Stimulated activated CD8-positive, alpha-beta memory T cell treated with anti-CD3 and anti-CD28 coated beads, Interleukin-4, amount 100 ng/mL, for 4 hours (primary cell): Measurements from ENCODE around the gene LRRC72.
"Not testable (repeated sequence)": the region's sequence is repeated elsewhere in the genome, so short reads cannot be mapped to it uniquely, and the experiment has no call there.

ENCODE experiments used
- DNase-seq, 2 donors: peaks; one replicate each; pipeline ENCODE4 v3.0.0-alpha.2; 2020; ENCODE audit warnings: low read depth in 2 of 2, low spot score in 1 of 2

LRRC72 gene

GRCh38 chr7:16524332-16524731 is 2.3 kb upstream of the LRRC72 start:
- DNase-seq: no peak

GRCh38 chr7:16528520-16528919 is 1.9 kb downstream of the LRRC72 start:
- no peak for DNase-seq

GRCh38 chr7:16529697-16530096 is 3.1 kb downstream of the LRRC72 start:
- DNase-seq: no peak

- no peak for DNase-seq
These were observed 5.1 kb downstream of the LRRC72 start for GRCh38 chr7:16531707-16532106.

DNA sequence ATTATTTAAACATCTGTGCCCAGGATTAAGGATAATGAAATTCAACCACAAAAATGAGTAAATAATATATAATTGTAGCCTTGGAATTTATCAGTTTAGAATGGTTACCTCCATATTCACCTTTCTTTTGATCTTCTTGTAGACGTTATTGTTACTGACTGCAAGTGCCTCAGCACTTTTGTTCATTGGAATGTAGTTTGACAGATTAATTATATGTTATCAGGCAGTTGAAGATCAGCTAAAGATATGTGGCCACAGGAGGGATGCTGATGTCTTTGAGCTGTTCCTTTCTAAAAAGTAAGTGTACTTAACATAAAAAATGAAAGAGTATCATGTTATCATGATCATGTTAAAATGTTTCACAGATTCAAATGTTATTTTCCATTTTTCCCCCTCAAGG is 5.6 kb downstream of the LRRC72 start:
- DNase-seq: no peak

DNA sequence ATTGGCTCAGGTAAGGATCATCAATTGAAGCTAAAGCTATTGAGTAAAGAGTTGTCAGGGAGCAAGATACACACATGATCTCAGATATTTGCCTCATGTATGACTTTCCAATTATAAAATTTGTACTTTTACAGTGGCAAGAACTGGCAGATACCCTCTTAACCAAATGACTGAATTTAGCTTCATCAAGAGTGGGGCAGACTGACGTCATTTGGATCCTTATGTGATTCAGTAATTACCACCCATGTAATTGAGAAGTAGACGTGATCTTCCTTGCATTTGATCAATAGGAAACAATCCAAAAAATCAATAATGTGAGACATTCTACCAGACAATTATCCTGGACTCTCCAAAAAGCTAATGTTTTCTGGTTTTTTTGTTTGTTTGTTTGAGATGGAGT is 8.9 kb downstream of the LRRC72 start:
- DNase-seq: no peak

DNA sequence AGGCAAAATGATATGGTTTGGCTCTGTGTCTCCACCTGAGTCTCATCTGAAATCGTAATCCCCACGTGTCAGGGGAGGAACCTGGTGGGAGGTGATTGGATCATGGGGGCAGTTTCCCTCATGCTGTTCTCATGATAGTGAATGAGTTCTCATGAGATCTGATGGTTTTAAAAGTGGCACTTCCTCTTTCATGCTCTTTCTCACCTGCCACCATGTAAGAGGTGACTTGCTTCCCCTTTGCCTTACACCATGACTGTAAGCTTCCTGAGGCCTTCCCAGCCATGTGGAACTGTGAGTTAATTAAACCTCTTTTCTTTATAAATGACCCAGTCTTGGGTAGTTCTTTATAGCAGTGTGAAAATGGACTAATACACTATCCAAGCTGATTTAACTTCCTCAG is 13.9 kb downstream of the LRRC72 start:
- not testable (repeated sequence) for DNase-seq

DNA sequence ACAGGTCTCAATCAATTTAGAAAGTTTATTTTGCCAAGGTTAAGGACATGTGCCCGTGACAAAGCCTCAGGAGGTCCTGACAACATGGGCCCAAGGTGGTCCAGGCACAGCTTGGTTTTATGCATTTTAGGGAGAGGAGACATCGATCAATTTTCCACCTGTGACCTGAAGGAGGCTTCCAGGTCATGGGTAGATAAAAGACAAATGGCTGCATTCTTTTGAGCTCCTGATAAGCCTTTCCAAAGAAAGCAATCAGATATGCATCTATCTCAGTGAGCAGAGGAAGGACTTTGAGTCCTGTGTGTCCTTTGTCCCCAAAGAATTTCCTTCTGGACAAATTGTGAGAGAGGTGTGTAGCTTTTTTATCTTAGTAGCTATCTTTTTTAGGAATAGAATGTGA is 15.8 kb downstream of the LRRC72 start:
- DNase-seq: no peak

- DNase-seq: no peak
These were observed 16.8 kb downstream of the LRRC72 start for GRCh38 chr7:16543456-16543855.

- DNase-seq: no peak
These were observed 20.4 kb downstream of the LRRC72 start for GRCh38 chr7:16546921-16547505.

- no peak for DNase-seq
These were observed 21.8 kb downstream of the LRRC72 start for GRCh38 chr7:16548428-16548827.

GRCh38 chr7:16550671-16551070 is 24.0 kb downstream of the LRRC72 start:
- DNase-seq: no peak

DNA sequence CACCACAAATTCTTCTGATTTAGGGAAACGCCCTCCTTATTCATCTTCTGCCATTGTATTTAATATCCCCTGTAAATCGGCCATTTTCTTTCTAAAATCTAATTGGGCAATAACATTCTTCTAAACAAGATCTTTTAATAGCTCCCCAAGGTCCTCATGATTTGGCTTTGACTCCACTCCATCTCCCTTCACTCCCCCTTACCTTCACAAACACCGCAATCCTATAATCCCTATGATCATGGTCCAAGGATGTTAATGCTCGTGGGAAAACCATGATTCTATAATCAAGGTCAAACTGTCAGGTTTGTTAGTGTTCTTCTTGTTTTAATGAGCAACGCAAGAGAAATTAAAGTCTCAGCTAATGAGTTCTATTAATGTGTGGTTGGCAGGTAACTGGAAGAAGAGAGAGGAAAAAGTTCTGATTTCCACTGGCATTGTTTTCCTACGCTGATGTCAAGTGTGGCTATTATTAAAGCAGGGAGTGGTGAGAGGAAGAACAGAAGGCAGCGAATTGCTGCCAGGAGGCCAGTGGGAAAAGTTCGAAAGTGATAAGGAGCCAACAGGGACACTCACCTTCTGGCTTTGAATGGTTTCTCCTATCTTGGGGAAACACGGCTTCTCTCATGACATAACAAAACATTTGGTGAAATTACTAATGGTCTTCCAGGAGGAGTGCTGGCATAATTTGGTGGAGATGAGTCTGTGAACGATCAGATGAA is 28.1 kb downstream of the LRRC72 start:
- no peak for DNase-seq

DNA sequence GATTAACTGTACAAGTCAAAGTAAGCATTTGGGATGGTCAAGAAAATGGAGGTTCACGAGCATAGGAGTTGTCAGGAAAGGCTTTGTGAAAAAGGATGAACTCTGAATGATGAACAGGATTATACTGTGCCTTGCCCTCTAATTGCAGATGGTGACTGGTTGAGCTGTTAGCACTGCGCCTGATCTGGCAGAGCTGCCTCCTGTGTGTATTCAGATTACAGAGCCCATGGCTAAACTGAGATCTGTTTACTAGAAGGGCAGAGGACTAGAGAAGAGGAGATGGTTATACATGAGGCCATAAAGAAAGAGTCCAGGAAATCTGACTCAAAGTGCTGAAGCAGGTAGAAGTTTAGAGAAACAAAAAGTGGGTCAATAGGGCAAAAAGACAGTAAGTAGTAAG is 29.7 kb downstream of the LRRC72 start:
- no peak for DNase-seq

GRCh38 chr7:16558761-16559302 is 32.2 kb downstream of the LRRC72 start:
- no peak for DNase-seq

GRCh38 chr7:16559497-16560179 is 33.0 kb downstream of the LRRC72 start:
- no peak for DNase-seq

DNA sequence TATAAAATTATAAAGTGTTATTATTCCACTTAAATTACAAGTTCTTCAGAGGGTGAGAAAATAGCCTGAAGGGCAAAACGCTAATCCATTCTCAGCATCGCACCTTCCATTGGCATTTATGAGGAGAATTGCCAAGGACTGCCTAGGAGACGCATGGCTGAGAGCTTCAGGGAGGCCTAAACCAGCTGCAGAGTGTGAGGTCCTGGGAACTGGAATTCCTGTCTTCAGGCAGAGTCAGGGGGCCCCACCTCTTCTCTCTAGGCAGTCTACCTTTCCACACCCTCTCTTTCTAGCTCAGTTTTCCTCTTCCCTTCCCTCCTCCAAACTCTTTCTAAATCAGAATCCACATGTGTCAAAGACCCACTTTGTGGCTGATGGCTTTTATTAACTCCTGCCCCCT is 35.3 kb downstream of the LRRC72 start:
- DNase-seq: no peak

DNA sequence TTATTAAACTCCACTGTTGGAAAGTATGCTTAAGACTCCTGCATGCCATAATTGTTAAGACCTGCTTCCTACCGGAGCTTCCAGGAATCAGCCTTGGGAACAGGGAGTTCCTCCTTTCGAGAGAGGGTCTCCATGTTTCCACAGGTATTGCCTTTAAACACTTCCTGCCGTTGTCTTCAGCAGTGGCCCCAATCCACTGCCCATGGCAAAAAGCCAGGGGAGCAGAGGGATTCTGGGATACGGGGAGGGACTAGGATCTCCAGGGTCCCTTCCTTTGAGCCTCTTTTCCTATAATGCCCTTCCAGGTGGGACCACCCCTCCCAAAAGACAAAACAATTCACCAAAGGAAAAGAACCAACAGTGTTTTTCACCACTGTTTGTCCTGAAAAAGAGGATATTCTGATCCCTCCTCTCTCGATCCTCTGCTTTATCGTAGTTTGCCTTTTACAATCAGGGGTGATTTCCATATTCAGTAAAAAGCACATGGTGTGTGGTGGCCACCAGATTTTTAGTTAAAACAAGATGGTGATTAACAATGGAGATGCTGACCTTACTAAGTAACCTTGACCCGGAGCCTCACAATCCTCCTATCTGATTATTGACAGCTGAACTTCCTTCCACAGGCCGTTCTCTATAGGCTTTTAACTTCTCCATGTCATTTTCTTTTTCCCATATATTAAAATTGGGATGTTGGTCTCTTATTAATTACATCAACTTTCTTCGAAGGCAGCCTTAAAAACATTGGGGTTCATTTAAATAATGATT is 36.0 kb downstream of the LRRC72 start:
- no peak for DNase-seq

GRCh38 chr7:16563281-16564022 is 36.8 kb downstream of the LRRC72 start:
- no peak for DNase-seq

DNA sequence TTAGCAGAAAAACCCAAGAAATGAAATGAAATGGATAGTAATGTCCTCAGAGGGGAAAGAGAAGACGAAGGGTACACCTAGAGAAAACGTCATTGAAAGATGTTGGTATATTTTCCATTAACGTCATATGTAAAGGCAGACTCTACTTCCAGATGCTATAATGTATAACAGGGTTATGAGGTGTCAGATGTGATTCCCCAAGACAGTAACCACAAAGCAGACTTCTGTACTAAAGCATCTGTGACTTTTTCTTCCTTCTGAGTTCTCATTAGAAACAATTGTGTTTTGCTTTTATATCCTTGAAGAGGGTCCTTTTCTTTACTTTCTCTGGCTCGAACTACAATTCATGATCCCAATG is 37.4 kb downstream of the LRRC72 start:
- DNase-seq: no peak

DNA sequence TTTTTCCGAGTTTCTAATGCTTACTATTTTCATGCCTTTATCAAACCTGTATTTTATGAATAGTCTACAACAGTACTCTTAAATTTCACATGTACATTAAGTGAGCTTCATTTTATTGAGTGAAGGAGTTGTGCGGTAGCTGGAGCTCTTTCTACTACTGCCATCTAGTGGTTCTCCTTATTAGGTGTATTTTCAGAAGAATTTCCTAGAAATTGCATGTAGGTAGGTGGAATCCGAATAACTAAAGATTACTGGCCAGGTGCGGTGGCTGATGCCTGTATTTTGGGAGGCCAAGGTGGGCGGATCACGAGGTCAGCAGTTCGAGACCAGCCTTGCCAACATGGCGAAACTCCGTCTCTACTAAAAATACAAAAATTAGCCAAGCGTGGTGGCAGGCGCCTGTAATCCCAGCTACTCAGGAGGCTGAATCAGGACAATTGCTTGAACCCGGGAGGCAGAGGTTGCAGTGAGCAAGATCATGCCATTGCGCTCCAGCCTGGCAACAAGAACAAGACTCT is 38.3 kb downstream of the LRRC72 start:
- DNase-seq: no peak
